Uterus (tissue), 2 donors: Measurements from ENCODE around the gene NRG4.

Experiments
- POLR2A ChIP-seq, 2 donors: fragments of 450-650 bp; IDR thresholded peaks; one replicate each; pipeline ENCODE4 v1.6.1; 2016; ENCODE audit warnings: antibody characterized with exemption in 2 of 2, mild to moderate bottlenecking in 1 of 2, moderate library complexity in 1 of 2
- TF ChIP-seq, protein P1 (sequence below), 4 experiments: fragments of 200-600 bp in 2 of 4; fragments of 450-650 bp in 2 of 4; sonication (generic) in 2 of 4; IDR thresholded peaks; one replicate each; pipeline ENCODE4 v1.5.1; 2016 to 2019; ENCODE audit warnings: antibody characterized with exemption in 4 of 4, mild to moderate bottlenecking in 2 of 4, moderate library complexity in 1 of 4

DNA sequence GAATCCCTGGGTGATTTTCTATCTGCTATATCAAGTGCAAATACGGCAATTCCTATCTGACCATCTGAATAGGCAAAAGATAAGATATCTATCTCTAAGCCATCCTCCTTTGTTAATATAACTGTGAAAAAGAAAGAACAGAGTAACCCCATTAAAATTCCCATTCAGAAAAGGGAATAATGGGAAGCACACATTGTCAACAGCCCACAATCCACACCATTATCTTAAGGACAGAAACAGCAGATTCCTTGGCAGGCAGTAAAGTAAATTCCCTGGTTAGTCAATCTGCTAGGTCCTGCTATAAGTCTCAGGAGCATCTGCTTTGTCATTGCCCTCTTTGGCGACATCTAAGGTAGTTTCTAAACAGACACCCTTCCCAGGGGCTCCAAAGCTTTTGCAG, 21.9 kb upstream of the NRG4 start:
- TF ChIP-seq, protein P1, sequence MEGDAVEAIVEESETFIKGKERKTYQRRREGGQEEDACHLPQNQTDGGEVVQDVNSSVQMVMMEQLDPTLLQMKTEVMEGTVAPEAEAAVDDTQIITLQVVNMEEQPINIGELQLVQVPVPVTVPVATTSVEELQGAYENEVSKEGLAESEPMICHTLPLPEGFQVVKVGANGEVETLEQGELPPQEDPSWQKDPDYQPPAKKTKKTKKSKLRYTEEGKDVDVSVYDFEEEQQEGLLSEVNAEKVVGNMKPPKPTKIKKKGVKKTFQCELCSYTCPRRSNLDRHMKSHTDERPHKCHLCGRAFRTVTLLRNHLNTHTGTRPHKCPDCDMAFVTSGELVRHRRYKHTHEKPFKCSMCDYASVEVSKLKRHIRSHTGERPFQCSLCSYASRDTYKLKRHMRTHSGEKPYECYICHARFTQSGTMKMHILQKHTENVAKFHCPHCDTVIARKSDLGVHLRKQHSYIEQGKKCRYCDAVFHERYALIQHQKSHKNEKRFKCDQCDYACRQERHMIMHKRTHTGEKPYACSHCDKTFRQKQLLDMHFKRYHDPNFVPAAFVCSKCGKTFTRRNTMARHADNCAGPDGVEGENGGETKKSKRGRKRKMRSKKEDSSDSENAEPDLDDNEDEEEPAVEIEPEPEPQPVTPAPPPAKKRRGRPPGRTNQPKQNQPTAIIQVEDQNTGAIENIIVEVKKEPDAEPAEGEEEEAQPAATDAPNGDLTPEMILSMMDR (IDR thresholded peaks at IDR 0.05): no peak
- TF ChIP-seq POLR2A (IDR thresholded peaks at IDR 0.05): no peak
